HG03460 (cell line): ENCODE measurements around the gene CYP46A1.
A peak's percentile ranks its signal among the peaks of the same experiment; 100 is the strongest.
"Not testable (repeated sequence)": the region's sequence is repeated elsewhere in the genome, so short reads cannot be mapped to it uniquely, and the experiment has no call there.

Experiments
- ATAC-seq: cut with Tn5 transposase; IDR thresholded peaks from one replicate; pipeline ENCODE4 v1.9.1; 2021; ENCODE audit not compliant: unreplicated experiment

The CYP46A1 gene

GRCh38 chr14:99683619-99684409 is at the start of gene CYP46A1:
CYP46A1 (plus strand) TSS chr14:99684298; CDS start chr14:99684418, 120 bp downstream.
- ATAC-seq, result peak; percentile 93

DNA sequence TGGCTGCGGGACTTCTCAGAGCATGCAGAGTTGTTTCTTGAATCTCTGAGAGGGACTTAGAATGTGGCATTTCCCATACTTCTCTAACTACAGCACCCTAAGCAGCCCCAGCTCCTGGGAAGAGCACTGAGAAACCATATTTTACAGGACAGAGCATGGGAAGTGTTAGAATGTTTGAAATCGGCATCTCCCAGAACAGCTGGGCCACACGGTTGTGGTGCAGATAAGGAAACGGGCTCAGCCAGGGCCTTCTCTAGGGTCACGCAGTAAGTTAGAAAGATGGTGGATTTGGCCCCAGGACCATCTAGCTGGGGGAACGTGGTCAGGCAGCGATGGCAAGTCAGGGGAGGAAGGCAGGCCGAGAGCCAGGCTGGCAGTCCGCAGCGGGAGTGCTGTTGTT is 49.7 kb upstream of the CYP46A1 start:
- no peak for ATAC-seq

GRCh38 chr14:99635116-99635515 is 49.0 kb upstream of the CYP46A1 start:
- ATAC-seq, result no peak

GRCh38 chr14:99636487-99636886 is 47.6 kb upstream of the CYP46A1 start:
- ATAC-seq, result no peak

DNA sequence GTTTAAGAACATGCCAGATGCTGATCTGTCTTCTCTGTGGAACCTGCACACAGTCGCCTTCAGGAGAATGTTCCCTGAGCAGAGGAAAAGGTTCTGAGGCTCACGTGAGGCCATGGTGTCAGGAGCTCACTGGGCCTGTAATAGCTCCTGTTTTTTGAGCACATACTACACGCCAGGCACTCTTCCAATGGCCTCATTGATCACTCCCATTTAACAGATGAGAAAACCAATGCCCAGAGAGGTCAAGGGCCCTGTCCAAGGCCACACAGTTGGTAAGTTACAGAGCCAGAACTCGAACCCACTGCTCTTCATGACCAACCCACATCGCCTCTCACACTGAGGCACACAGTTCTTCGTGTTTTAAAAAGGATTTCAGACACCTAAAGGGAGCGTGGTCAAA is 46.5 kb upstream of the CYP46A1 start:
- no peak for ATAC-seq

GRCh38 chr14:99642771-99643170 is 41.3 kb upstream of the CYP46A1 start:
- not testable (repeated sequence) for ATAC-seq

GRCh38 chr14:99643343-99643742 is 40.8 kb upstream of the CYP46A1 start:
- ATAC-seq, result no peak

- ATAC-seq, result no peak
These were observed 40.0 kb upstream of the CYP46A1 start for GRCh38 chr14:99644035-99644587.

- no peak for ATAC-seq
These were observed 39.2 kb upstream of the CYP46A1 start, which contains the start of gene HHIPL1 for GRCh38 chr14:99644723-99645544. HHIPL1 (plus strand) TSS chr14:99645129; CDS start chr14:99645208, 79 bp downstream.

GRCh38 chr14:99645545-99646505 is 38.3 kb upstream of the CYP46A1 start:
- ATAC-seq, result no peak

DNA sequence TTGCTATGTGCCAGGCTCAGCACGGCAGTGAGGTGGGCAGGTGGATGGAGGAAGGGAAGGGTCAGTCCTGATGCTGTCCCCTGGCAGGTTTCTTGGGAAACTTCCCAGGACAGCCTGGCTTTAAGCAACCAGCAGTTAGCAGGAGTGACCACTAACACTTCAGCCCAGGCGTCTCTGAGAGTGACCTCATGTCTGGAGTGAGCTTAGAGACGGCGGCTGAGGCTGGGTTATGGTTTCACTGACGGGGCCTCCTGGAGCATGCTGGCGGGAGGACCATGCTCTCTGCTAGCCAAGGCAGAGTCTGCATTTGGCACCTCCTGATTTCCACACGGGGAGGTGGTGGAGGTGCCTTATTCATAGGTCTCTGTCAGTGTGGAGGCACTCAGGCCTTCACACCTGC is 36.7 kb upstream of the CYP46A1 start:
- no peak for ATAC-seq

DNA sequence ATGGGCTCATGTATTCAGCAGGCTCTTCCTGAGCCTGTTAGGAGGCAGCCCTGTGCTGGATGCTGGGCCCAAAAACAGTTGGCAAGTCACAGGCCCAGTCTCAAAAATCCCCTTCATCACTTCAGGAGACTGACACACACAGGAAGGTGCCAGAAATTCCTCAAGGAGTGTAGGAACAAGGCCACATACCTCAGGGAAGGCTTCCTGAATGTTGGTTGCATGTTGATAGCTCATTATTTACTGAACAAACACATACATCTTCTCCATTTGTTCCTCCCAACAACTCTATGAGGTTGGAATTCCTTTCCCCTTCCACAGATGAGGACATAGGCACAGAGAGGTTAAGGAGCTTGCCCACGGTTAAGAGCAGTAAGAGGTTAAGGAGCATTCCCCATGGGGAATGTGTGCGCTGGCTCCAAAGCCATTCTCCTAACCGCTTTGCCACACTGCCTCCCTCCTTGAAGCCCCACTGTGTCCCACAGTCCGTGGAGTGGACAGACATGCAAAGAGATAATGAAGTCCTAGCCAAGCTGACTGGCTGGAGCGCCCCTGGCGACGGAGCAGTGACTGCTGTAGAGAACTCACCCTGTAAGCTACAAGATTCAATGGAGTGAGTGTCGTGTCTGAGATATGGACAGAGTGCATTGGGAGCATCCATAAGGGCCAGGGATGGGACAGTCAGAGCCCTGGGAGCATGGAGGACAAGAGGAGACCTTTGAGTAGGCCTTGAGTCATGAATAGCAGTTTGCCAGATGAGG is 35.9 kb upstream of the CYP46A1 start:
- no peak for ATAC-seq

DNA sequence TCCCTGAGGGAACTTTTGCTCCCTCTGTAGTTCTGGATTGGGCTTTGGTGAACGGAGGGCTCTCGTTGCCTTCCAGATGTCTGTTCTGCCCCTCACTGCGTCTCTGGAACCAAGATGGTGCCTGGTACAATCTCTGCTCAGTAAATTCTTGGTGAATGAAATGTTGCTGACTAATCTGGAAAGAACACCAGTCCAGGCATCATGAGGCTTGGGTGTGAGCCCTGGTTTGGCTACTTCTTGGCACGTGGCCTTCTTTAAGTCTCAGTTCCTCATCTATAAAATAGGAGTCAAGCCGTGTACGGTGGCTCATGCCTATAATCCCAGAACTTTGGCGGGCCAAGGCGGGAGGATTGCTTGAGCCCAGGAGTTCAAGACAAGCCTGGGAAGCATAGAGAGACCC is 34.9 kb upstream of the CYP46A1 start:
- no peak for ATAC-seq

- ATAC-seq, result no peak
These were observed 34.5 kb upstream of the CYP46A1 start for GRCh38 chr14:99649643-99650042.

GRCh38 chr14:99650189-99650588 is 33.9 kb upstream of the CYP46A1 start:
- ATAC-seq, result no peak

DNA sequence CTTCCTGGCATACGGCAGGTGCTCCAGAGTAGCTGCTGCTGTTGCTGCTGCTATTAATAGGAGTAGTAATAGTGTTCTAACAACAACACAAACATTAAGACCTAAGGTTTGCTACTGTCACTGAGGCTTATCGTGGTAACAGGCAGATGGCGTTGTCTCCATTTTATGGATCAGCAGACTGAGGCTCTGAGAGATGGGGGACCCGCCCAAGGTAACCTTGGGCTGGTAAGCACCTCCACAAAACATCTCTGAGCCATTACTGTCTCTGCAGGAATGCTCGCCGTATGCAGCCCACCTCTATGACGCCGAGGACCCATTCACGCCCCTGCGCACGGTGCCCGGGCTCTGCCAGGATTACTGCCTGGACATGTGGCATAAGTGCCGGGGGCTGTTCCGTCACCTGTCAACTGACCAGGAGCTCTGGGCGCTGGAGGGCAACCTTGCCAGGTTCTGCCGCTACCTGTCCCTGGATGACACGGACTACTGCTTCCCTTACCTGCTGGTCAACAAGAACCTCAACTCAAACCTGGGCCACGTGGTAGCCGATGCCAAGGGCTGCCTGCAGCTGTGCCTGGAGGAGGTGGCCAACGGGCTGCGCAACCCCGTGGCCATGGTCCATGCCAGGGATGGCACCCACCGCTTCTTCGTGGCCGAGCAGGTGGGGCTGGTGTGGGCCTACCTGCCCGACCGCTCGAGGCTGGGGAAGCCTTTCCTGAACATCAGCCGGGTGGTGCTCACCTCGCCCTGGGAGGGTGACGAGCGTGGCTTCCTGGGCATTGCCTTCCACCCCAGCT is 31.9 kb upstream of the CYP46A1 start:
- ATAC-seq, result no peak

GRCh38 chr14:99654235-99654985 is 29.7 kb upstream of the CYP46A1 start:
- ATAC-seq, result no peak

DNA sequence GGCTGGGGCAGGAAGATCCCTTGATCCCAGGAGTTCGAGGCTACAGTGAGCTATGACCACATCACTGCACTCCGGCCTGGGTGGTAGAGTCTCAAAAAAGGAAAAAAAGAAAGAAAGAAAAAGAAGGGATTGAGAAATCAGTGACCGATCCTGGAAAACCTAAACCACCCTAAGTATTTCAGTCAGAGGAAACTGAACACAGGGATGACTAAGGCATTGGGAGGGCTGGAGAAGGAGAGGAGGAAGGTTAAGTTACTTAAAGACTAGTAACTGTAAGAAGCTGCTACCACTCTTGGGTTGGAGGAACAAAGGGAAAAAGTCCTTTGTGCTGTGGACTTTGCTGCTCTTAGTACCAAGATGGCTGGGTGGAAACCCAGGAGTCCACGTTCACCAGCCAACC is 28.6 kb upstream of the CYP46A1 start:
- no peak for ATAC-seq
